RWPE1 (cell line): ENCODE results near the gene MAP1LC3A.

Source experiments
- CTCF ChIA-PET: fragments of 350-600 bp; sonication (Branson Sonifier 250); formaldehyde crosslinking; extraction: SDS; loops from one replicate; lab custom pipeline; 2021; lab: Yijun Ruan, JAX
- POLR2A ChIA-PET: fragments of 400-600 bp; formaldehyde crosslinking; extraction: SDS; loops from one replicate; lab custom pipeline; 2020; ENCODE audit warnings: antibody characterized with exemption; ENCODE audit not compliant: low non-redundant PET; lab: Yijun Ruan, JAX
- DNase-seq: peaks from one replicate; pipeline ENCODE4 v3.0.0; 2012; ENCODE audit warnings: low spot score
- H3K27ac ChIP-seq: fragments of 450-650 bp; 2 replicates; pipeline ENCODE4 v1.5.1; 2017
- CTCF ChIP-seq: fragments of 450-650 bp; conservative IDR thresholded peaks from 2 replicates; pipeline ENCODE4 v1.5.1; 2017; ENCODE audit warnings: low read depth, mild to moderate bottlenecking

MAP1LC3A gene

DNA sequence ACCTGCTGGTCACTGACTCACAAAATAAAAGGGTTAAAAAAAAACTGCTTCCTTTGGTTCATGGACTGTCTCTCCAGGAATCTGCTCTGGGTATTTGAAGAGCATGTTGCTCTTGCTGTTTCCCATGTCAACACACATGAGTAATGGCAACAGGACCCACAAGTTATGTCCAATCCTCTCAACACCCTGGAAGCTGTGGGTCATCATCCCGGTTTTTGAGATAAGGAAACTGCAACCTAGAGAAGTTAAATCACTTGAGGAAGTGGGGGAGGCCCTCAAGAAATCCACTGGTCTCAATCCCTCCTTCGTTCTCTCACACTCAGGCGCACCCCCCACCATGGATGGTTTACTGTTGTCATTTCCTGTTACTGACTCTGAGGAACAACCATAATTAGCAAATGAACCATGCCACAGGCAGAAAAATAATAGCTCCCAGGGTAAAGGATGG, 12.4 kb downstream of the MAP1LC3A start:
- TF ChIP-seq CTCF, result no peak
- DNase-seq, result no peak
- H3K27ac ChIP-seq, result no peak overlapping the region
- ChIA-PET POLR2A (no interaction called here), CTCF (interaction anchor here (0.7 to 1.6 kb wide), 4 partner anchors 134 to 1592 kb away, joined by 3 to 6 read pairs (median 5); no protein-coding TSS in a partner anchor)

DNA sequence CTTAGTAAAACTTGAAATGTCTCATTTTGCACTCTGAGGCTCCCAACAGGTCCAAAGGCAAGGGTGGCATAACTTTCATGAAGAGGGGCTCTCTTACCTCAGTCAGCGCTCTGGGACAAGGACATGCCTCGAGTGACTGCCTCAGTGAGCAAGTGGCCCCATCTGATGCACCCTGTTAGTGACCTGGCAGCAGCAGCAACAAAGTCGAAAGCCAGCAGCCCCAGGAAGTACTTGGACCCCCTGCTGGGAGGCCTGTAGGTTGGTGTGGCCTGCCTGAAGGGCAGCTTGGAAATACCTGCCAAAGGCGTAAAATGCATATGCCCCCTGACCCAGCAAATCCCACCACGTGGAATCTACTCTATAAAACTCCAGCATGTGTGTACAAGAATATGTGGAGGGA, 13.2 kb downstream of the MAP1LC3A start:
- CTCF ChIA-PET, result interaction anchor here (0.6 to 1.6 kb wide), 5 partner anchors 137 to 1591 kb away, joined by 4 to 6 read pairs (median 5); no protein-coding TSS in a partner anchor
- POLR2A ChIA-PET, result no interaction called here

DNA sequence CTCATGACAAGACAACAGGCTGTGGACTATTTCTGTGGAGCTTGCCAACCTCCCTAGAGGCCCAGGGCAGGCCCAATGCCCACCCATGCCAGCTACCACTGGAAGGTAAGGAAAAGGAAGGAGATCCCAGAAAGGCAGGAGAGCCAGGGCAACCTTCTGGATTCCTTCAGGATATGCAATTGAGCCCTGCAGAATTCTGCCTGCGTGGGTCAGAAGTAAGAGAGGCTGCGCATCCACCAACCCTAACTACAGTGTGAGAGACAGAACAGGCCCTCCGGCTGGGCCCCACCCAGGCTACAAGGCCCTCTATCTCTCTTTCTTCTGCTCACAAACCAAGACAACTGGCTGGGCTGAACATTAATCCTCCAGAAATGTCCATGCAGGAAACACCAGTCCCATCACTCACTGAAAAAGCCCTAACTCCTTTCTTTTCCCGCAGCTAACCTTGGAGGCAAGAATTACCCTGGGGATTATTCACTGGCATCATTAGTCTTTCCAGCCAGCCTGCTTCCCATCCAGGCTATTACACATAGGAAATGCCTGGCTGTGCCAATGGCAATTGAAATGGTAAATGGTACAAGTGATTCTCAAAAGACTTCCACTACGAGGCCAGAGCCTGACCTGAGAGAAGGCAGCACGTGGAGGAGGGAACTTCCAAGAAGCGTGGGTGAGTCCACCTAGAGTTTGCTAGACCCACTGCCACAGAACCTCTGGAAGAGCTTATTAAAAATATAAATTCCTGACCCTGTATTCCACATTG, 15.2 kb downstream of the MAP1LC3A start:
- POLR2A ChIA-PET, result no interaction called here
- CTCF ChIA-PET, result interaction anchor here (0.9 to 1.1 kb wide), 3 partner anchors 9 to 196 kb away, joined by 3 to 5 read pairs (median 3); no protein-coding TSS in a partner anchor
- DNase-seq, result no peak
- H3K27ac ChIP-seq, result no peak overlapping the region
- no peak for TF ChIP-seq CTCF

More for the DNA sequence above, 13.2 kb downstream of the MAP1LC3A start:
- no peak for DNase-seq
- TF ChIP-seq CTCF, result no peak
- H3K27ac ChIP-seq, result no peak overlapping the region

DNA sequence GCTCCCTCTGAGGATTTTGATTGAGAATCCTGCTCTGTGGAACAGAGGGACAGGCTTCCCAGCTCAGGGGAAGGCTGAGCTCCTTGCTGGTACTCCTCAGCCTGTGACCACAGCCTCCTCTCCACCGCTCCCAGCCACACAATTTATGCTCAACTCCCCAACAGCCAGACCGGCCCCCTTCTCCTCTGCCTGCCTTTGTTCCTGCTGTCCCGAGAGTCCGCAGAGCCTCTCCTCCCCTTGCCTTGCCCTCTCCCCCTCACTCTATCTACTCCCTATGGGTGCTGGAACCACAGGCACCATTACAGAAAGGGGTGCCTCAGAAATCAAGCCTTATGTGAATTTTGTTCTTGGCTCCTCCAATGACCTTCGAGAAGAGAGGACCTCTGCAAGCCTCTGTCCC, 15.9 kb downstream of the MAP1LC3A start:
- no peak for TF ChIP-seq CTCF
- no peak overlapping the region for H3K27ac ChIP-seq
- DNase-seq, result no peak
- ChIA-PET CTCF (interaction anchor here (1.1 kb wide), 1 partner anchor 35 kb away, joined by 3 read pairs; no protein-coding TSS in a partner anchor), POLR2A (no interaction called here)

GRCh38 chr20:34574861-34575260, 16.3 kb downstream of the MAP1LC3A start:
- DNase-seq, result no peak
- TF ChIP-seq CTCF, result no peak
- ChIA-PET POLR2A (no interaction called here), CTCF (interaction anchor here (1.1 kb wide), 1 partner anchor 35 kb away, joined by 3 read pairs; no protein-coding TSS in a partner anchor)
- no peak overlapping the region for H3K27ac ChIP-seq

GRCh38 chr20:34575271-34575670, 16.8 kb downstream of the MAP1LC3A start:
- CTCF ChIA-PET, result no interaction called here
- POLR2A ChIA-PET, result no interaction called here
- TF ChIP-seq CTCF, result no peak
- no peak for DNase-seq
- H3K27ac ChIP-seq, result no peak overlapping the region
